H1 (cell line): ENCODE results near the gene THUMPD2. TPM values are rescaled to one million over a fixed set of nuclear protein-coding genes. Genes with fewer than 3 reads are reported as not detected.

Experiments
- CTCF ChIA-PET: fragments of 300-600 bp; sonication (Branson Sonifier 250); formaldehyde crosslinking; loops from one replicate; lab custom pipeline; 2021; ENCODE audit not compliant: partially characterized antibody; lab: Charles Lee
- POLR2A ChIA-PET: fragments of 300-600 bp; sonication (Branson Sonifier 250); formaldehyde crosslinking; loops from one replicate; lab custom pipeline; 2021; ENCODE audit warnings: inconsistent platforms; ENCODE audit not compliant: partially characterized antibody; lab: Charles Lee
- DNase-seq, 2 experiments: peaks; one replicate each; pipeline versions ENCODE4 v3.0.0 to v3.0.0-alpha.2; 2010 to 2022; ENCODE audit warnings: low spot score in 2 of 2, low read depth in 1 of 2, mixed read lengths in 1 of 2
- FAIRE-seq: peaks from 2 replicates; lab custom pipeline; 2011; peaks lifted over from hg19 to GRCh38; lab: Jason Lieb, UNC
- H2AFZ ChIP-seq: 2 replicates; pipeline ENCODE4 v1.8.1; 2012; ENCODE audit warnings: low read length, inconsistent platforms
- H2AK5ac ChIP-seq: 2 replicates; pipeline ENCODE4 v1.6.1; 2013; ENCODE audit warnings: low read depth, low read length
- H2BK120ac ChIP-seq: replicated peaks from 2 replicates; pipeline ENCODE3; 2013; ENCODE audit warnings: low read depth, low read length, inconsistent platforms
- H2BK12ac ChIP-seq: 2 replicates; pipeline ENCODE4 v1.6.1; 2013; ENCODE audit warnings: low read depth, low read length
- H2BK15ac ChIP-seq: 2 replicates; pipeline ENCODE4 v1.6.1; 2013; ENCODE audit warnings: low read length
- H2BK20ac ChIP-seq: 2 replicates; pipeline ENCODE4 v1.6.1; 2013; ENCODE audit warnings: low read length
- H2BK5ac ChIP-seq: 2 replicates; pipeline ENCODE4 v1.6.1; 2013; ENCODE audit warnings: low read depth, low read length
- H3K14ac ChIP-seq: 2 replicates; pipeline ENCODE4 v1.6.1; 2013; ENCODE audit warnings: inconsistent platforms; ENCODE audit not compliant: insufficient read length
- H3K18ac ChIP-seq: 2 replicates; pipeline ENCODE4 v1.6.1; 2013; ENCODE audit warnings: low read length; ENCODE audit errors: extremely low read depth
- H3K23ac ChIP-seq: 2 replicates; pipeline ENCODE4 v1.6.1; 2013; ENCODE audit warnings: inconsistent platforms; ENCODE audit not compliant: insufficient read length
- H3K23me2 ChIP-seq: 2 replicates; pipeline ENCODE4 v1.6.1; 2013; ENCODE audit warnings: low read depth, low read length
- H3K27ac ChIP-seq: 2 replicates; pipeline ENCODE4 v1.6.1; 2011; ENCODE audit warnings: low read depth, low read length, inconsistent platforms
- H3K27me3 ChIP-seq, 4 experiments: replicated peaks in 1 of 4; 1 replicate in 1 of 4; 2 replicates in 3 of 4; pipeline versions ENCODE4 v1.6.1 to v1.8.1; 2011 to 2013; ENCODE audit warnings: low read length in 3 of 4, mild to moderate bottlenecking in 3 of 4, inconsistent platforms in 2 of 4, mixed read lengths in 2 of 4, moderate library complexity in 1 of 4; ENCODE audit not compliant: control insufficient read depth in 3 of 4, insufficient read depth in 3 of 4; ENCODE audit errors: extremely low read depth in 1 of 4
- H3K36me3 ChIP-seq, 4 experiments: 2 replicates each; pipeline versions ENCODE4 v1.6.1 to v1.8.1; 2011 to 2013; ENCODE audit warnings: mild to moderate bottlenecking in 4 of 4, low read length in 3 of 4, moderate library complexity in 2 of 4, control low read depth in 1 of 4, inconsistent platforms in 1 of 4; ENCODE audit not compliant: insufficient read depth in 4 of 4, control insufficient read depth in 2 of 4
- H3K4ac ChIP-seq: replicated peaks from 2 replicates; pipeline ENCODE3; 2013; ENCODE audit warnings: low read length, low read depth, mixed read lengths, inconsistent platforms; ENCODE audit not compliant: insufficient read length
- H3K4me1 ChIP-seq, 4 experiments: replicated peaks in 1 of 4; 1 replicate in 1 of 4; 2 replicates in 3 of 4; pipeline versions ENCODE4 v1.6.1 to v1.8.1; 2011 to 2013; ENCODE audit warnings: low read length in 3 of 4, inconsistent platforms in 2 of 4, mixed read lengths in 1 of 4; ENCODE audit not compliant: insufficient read depth in 4 of 4, control insufficient read depth in 3 of 4
- H3K4me2 ChIP-seq, 2 experiments: 2 replicates each; pipeline versions ENCODE4 v1.6.1 to v1.8.1; 2011 to 2013; ENCODE audit warnings: low read depth in 2 of 2, low read length in 2 of 2, control low read depth in 1 of 2, inconsistent platforms in 1 of 2, mild to moderate bottlenecking in 1 of 2; ENCODE audit not compliant: insufficient read depth in 1 of 2
- H3K4me3 ChIP-seq, 4 experiments: fragments of 200-600, 300-600 bp in 1 of 4; sonication (generic), shearing (Covaris generic), sonication (Bioruptor Twin) in 1 of 4; 2 replicates each; pipeline versions ENCODE4 v1.5.1 to v1.8.1; 2011 to 2016; ENCODE audit warnings: low read length in 4 of 4, low read depth in 3 of 4, control low read depth in 2 of 4, inconsistent platforms in 2 of 4, mild to moderate bottlenecking in 2 of 4, mixed read lengths in 1 of 4, moderate library complexity in 1 of 4; ENCODE audit not compliant: insufficient read depth in 2 of 4; ENCODE audit errors: extremely low read depth in 1 of 4
- H3K56ac ChIP-seq: replicated peaks from 2 replicates; pipeline ENCODE3; 2013; ENCODE audit warnings: low read depth, mild to moderate bottlenecking, mixed read lengths, low read length, inconsistent platforms; ENCODE audit not compliant: insufficient read length
- H3K79me1 ChIP-seq: 2 replicates; pipeline ENCODE4 v1.6.1; 2013; ENCODE audit warnings: low read depth, low read length, control low read depth
- H3K79me2 ChIP-seq, 2 experiments: 2 replicates each; pipeline versions ENCODE4 v1.6.1 to v1.8.1; 2012 to 2013; ENCODE audit warnings: low read length in 2 of 2, mild to moderate bottlenecking in 2 of 2, inconsistent platforms in 1 of 2; ENCODE audit not compliant: insufficient read depth in 2 of 2, control insufficient read depth in 1 of 2
- H3K9ac ChIP-seq, 4 experiments: replicated peaks in 1 of 4; 1 replicate in 1 of 4; 2 replicates in 3 of 4; pipeline versions ENCODE4 v1.6.1 to v1.8.1; 2011 to 2013; ENCODE audit warnings: low read depth in 3 of 4, low read length in 3 of 4, control low read depth in 2 of 4, mild to moderate bottlenecking in 2 of 4, moderate library complexity in 2 of 4, inconsistent platforms in 1 of 4; ENCODE audit errors: extremely low read depth in 1 of 4
- H3K9me3 ChIP-seq, 2 experiments: 2 replicates each; pipeline versions ENCODE4 v1.6.1 to v1.8.1; 2012 to 2013; ENCODE audit warnings: mild to moderate bottlenecking in 2 of 2, moderate library complexity in 2 of 2, control low read depth in 1 of 2, inconsistent platforms in 1 of 2, low read depth in 1 of 2, low read length in 1 of 2, mixed read lengths in 1 of 2; ENCODE audit not compliant: insufficient read depth in 2 of 2
- H4K20me1 ChIP-seq, 2 experiments: replicated peaks in 1 of 2; 2 replicates each; pipeline versions ENCODE3 to v1.8.1; 2011 to 2013; ENCODE audit warnings: inconsistent platforms in 2 of 2, low read length in 2 of 2, mild to moderate bottlenecking in 1 of 2; ENCODE audit not compliant: insufficient read depth in 2 of 2, control insufficient read depth in 1 of 2
- H4K5ac ChIP-seq: 2 replicates; pipeline ENCODE4 v1.6.1; 2013; ENCODE audit warnings: low read length, low read depth, mixed read lengths, inconsistent platforms; ENCODE audit not compliant: insufficient read length
- H4K8ac ChIP-seq: 2 replicates; pipeline ENCODE4 v1.8.0; 2013; ENCODE audit warnings: mild to moderate bottlenecking, moderate library complexity, low read length, inconsistent platforms; ENCODE audit not compliant: insufficient read depth; ENCODE audit errors: extremely low read depth
- H4K91ac ChIP-seq: replicated peaks from 2 replicates; pipeline ENCODE3; 2013; ENCODE audit warnings: low read length, mixed read lengths, inconsistent platforms; ENCODE audit not compliant: insufficient read length
- ATF2 ChIP-seq: IDR thresholded peaks from 2 replicates; pipeline ENCODE4 v1.6.1; 2012; ENCODE audit warnings: low read length, inconsistent platforms
- BRCA1 ChIP-seq: IDR thresholded peaks from 2 replicates; pipeline ENCODE4 v1.6.1; 2012; ENCODE audit warnings: low read depth, low read length, improper control_type of control experiment
- CTCF ChIP-seq, 3 experiments: IDR thresholded peaks; 1 replicate in 2 of 3; 2 replicates in 1 of 3; pipeline versions ENCODE4 v1.5.1 to v1.6.1; 2011; ENCODE audit warnings: low read length in 3 of 3, mild to moderate bottlenecking in 3 of 3, inconsistent platforms in 2 of 3, low read depth in 1 of 3, moderate library complexity in 1 of 3; ENCODE audit not compliant: insufficient read depth in 1 of 3; ENCODE audit errors: control extremely low read depth in 1 of 3
- MAFK ChIP-seq: IDR thresholded peaks from 2 replicates; pipeline ENCODE4 v1.6.1; 2012; ENCODE audit warnings: low read depth, mild to moderate bottlenecking, improper control_type of control experiment, low read length
- POLR2A ChIP-seq, 2 experiments: IDR thresholded peaks; 1 replicate in 1 of 2; 2 replicates in 1 of 2; pipeline ENCODE4 v1.6.1; 2011; ENCODE audit warnings: low read depth in 2 of 2, low read length in 2 of 2, mild to moderate bottlenecking in 2 of 2; ENCODE audit errors: control extremely low read depth in 1 of 2
- RAD21 ChIP-seq, 2 experiments: IDR thresholded peaks in 1 of 2; conservative IDR thresholded peaks in 1 of 2; 2 replicates each; pipeline ENCODE4 v1.6.1; 2011; ENCODE audit warnings: low read depth in 2 of 2, low read length in 2 of 2, improper control_type of control experiment in 1 of 2, inconsistent platforms in 1 of 2, mild to moderate bottlenecking in 1 of 2, moderate library complexity in 1 of 2
- TAF7 ChIP-seq: optimal IDR thresholded peaks from 2 replicates; pipeline ENCODE3; 2011; ENCODE audit warnings: low read depth, mild to moderate bottlenecking, inconsistent platforms, low read length, moderate library complexity, borderline replicate concordance
- WGBS, 2 experiments: shearing (Covaris generic) in 1 of 2; methylation state at CpG; one replicate each; pipeline versions ENCODE4 v1.1.6 to v1.1.7; 2013 to 2015; ENCODE audit warnings: low lambda C conversion rate in 2 of 2, mixed read lengths in 2 of 2, inconsistent platforms in 1 of 2, low coverage in 1 of 2, missing lambda C conversion rate in 1 of 2; ENCODE audit not compliant: insufficient replicate concordance in 2 of 2, insufficient coverage in 1 of 2, insufficient read length in 1 of 2; ENCODE audit errors: extremely low coverage in 1 of 2, missing lambda C conversion rate in 1 of 2; 5-methylcytosine and 5-hydroxymethylcytosine counted together
- polyA plus RNA-seq, 7 experiments: library from polyadenylated mRNA; depleted of rRNA in 3 of 7; stranded (reverse) in 5 of 7; unstranded in 2 of 7; fragments of >200 nt in 5 of 7; fragments of 200-250 nt in 2 of 7; gene quantifications; 1 replicate in 5 of 7; 2 replicates in 1 of 7; 4 replicates in 1 of 7; pipeline versions ENCODE4 v1.2.1 to v1.2.3, GENCODE V29; 2011 to 2013; ENCODE audit warnings: missing spikeins in 2 of 7, mixed read lengths in 2 of 7
- total RNA-seq: library from RNA; stranded (reverse); fragmentation: NEBNext Ultra II Directional; extraction: Animal tissue kit (Norgen Biotek cat#: 25700); gene quantifications from 2 replicates; pipeline ENCODE4 v1.2.1, GENCODE V29; 2021
- TF ChIP-seq, protein P1 (sequence below): IDR thresholded peaks from 2 replicates; pipeline ENCODE4 v1.6.1; 2011; ENCODE audit warnings: low read length, improper control_type of control experiment

The THUMPD2 gene
- total and polyA plus RNA-seq, 2 of the 8 experiments (the other 6 are each of a cell fraction or from before 2014, with no cell fraction given), result 8.6 to 17.0 TPM

- H4K8ac ChIP-seq, result no peak overlapping the region
- POLR2A ChIA-PET, result no interaction called here
- H4K20me1 ChIP-seq, result no peaks in the 10 kb centered on the region
- H3K79me2 ChIP-seq, result no peaks in the 10 kb centered on the region
- no peak overlapping the region for H4K91ac ChIP-seq
- H3K14ac ChIP-seq, result no peak overlapping the region
- no peak overlapping the region for H2BK20ac ChIP-seq
- H3K9me3 ChIP-seq, result no peaks in the 10 kb centered on the region
- no peak overlapping the region for H4K5ac ChIP-seq
- no peak overlapping the region for H2BK12ac ChIP-seq
- no peak overlapping the region for H2AK5ac ChIP-seq
- H3K27ac ChIP-seq, result no peak overlapping the region
- peaks cover 0 to 5% (median 0%) of the 10 kb centered on the region in 4 experiments; a peak in 1 of 7 replicates for H3K4me1 ChIP-seq
- no peaks in the 10 kb centered on the region for H3K36me3 ChIP-seq
- no peak overlapping the region for H3K23ac ChIP-seq
- FAIRE-seq (no peak), DNase-seq (no peak)
- H2BK120ac ChIP-seq, result no peak overlapping the region
- H3K18ac ChIP-seq, result no peak overlapping the region
- H3K27me3 ChIP-seq, result no peaks in the 10 kb centered on the region
- H3K23me2 ChIP-seq, result no peaks in the 10 kb centered on the region
- WGBS, 2 experiments, result 43% methylated on average over 2 of the region's 2 CpGs; no CpG with 5 or more reads in 1 of the 2 experiments
- H3K4me3 ChIP-seq, result no peak overlapping the region
- H3K9ac ChIP-seq, result no peak overlapping the region
- H2AFZ ChIP-seq, result no peak overlapping the region
- H3K79me1 ChIP-seq, result no peaks in the 10 kb centered on the region
- CTCF ChIA-PET, result interaction anchor here (2.3 to 12.0 kb wide), 2 partner anchors 8 to 205 kb away, joined by 5 to 103 read pairs; no protein-coding TSS in a partner anchor
- no peak overlapping the region for H3K4me2 ChIP-seq
- no peak overlapping the region for H3K4ac ChIP-seq
- H3K56ac ChIP-seq, result no peak overlapping the region
- no peak overlapping the region for H2BK15ac ChIP-seq
- no peak overlapping the region for H2BK5ac ChIP-seq
- TF ChIP-seq MAFK, result no peak
- TF ChIP-seq CTCF (IDR thresholded peaks at IDR 0.05; ENCODE audit: control extremely low read depth in 1 of 3, insufficient read depth in 1 of 3, low read depth in 1 of 3, low read length in 3 of 3), result no peak
- TF ChIP-seq, protein P1, sequence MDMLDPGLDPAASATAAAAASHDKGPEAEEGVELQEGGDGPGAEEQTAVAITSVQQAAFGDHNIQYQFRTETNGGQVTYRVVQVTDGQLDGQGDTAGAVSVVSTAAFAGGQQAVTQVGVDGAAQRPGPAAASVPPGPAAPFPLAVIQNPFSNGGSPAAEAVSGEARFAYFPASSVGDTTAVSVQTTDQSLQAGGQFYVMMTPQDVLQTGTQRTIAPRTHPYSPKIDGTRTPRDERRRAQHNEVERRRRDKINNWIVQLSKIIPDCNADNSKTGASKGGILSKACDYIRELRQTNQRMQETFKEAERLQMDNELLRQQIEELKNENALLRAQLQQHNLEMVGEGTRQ, result no peak
- TF ChIP-seq ATF2, result no peak
- TF ChIP-seq TAF7, result no peak
- no peak for TF ChIP-seq BRCA1
- TF ChIP-seq POLR2A (IDR thresholded peaks at IDR 0.05; ENCODE audit: control extremely low read depth in 1 of 2, low read depth in 2 of 2, low read length in 2 of 2), result no peak
- TF ChIP-seq RAD21 (IDR thresholded peaks at IDR 0.05 in 1 of 2, conservative IDR thresholded peaks at IDR 0.05 in 1 of 2; ENCODE audit: low read depth in 2 of 2, low read length in 2 of 2), result no peak
Measured at GRCh38 chr2:39720970-39721369, 58.1 kb downstream of the THUMPD2 start.
